LNCAP (cell line): ENCODE measurements around the gene SYNJ2.

ENCODE experiments used
- TF ChIP-seq, protein P1 (sequence below): fragments of 450-650 bp; IDR thresholded peaks from 2 replicates; pipeline ENCODE4 v1.5.1; 2017; ENCODE audit warnings: mild to moderate bottlenecking

The SYNJ2 gene

DNA sequence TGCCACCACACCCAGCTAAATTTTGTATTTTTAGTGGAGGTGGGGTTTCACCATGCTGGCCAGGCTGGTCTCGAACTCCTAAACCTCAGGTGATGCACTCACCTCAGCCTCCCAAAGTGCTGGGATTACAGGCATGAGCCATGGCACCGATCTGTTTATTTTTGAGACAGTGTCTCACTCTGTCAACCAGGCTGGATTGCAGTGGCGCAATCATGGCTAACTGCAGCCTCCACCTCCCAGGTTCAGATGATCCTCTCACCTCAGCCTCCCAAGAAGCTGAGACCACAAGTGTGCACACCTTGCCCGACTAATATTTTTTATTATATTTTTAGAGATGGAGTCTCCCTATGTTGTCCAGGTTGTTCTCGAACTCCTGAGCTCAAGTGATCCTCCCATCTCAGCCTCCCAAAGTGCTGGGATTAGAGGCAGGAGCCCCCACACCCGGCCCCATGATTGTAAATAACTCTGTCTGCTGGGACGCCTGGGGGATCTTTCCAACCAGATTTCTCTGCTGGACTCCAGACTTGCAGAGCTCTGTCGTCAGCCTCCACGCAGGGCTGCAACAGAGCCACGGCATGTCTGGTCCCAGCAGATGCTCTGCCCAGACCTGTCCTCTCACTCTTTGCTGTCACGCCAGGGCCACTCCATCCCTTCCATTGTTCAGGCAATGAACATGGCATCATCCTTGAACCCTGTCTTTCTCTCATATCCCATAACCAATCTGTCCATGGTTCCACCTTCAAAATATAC is 25.3 kb downstream of the SYNJ2 start:
- TF ChIP-seq, protein P1, sequence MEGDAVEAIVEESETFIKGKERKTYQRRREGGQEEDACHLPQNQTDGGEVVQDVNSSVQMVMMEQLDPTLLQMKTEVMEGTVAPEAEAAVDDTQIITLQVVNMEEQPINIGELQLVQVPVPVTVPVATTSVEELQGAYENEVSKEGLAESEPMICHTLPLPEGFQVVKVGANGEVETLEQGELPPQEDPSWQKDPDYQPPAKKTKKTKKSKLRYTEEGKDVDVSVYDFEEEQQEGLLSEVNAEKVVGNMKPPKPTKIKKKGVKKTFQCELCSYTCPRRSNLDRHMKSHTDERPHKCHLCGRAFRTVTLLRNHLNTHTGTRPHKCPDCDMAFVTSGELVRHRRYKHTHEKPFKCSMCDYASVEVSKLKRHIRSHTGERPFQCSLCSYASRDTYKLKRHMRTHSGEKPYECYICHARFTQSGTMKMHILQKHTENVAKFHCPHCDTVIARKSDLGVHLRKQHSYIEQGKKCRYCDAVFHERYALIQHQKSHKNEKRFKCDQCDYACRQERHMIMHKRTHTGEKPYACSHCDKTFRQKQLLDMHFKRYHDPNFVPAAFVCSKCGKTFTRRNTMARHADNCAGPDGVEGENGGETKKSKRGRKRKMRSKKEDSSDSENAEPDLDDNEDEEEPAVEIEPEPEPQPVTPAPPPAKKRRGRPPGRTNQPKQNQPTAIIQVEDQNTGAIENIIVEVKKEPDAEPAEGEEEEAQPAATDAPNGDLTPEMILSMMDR = no peak

DNA sequence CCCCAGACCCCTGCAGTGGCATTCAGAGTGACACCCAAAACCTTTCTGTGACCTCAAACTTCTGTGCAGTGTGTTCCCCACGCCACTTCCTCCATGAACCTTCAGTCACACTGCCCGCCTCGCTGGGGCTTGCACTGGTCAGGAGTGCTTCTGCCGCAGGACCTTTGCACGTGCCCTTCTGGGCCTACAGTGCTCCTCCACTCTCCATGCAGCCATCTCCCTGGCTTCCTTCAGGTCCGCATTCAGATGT is 27.1 kb downstream of the SYNJ2 start:
- TF ChIP-seq, protein P1 = no peak

DNA sequence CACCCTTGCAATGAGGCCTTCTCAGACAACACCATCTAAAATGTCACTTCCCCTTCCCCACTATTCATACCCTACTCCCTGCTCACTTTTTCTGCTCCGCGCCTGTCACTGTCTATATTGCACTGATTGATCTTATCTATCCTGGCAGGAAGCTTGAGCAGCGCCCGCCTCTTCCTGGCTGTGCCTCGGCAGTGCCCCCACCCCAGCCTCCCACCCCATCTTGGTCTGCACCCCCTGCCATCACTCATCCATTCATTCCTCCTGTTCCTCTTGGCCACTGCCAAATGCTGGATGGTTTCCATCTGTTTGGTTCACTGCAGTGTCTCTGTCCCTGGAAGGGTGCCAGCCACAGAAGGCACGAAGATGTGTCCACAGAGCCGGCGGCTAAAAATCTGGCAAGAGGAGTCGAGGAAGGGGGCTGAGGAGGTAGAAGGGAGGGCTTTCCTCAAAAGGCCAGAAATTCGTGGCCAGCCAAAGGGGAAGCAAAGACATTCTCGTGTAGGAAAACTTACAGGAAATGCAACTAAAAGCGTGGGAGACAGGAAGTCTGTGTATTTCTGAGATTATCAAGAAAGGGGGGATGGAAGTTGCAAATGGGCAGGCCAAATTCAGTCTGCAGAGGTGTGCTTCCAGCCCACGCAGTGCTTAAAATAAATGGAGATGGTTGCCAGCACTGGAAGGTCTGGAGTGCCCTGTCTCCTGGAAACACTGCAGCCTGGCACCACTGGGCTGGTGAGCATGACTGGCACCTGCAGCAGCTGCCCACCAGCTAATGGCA is 27.6 kb downstream of the SYNJ2 start:
- TF ChIP-seq, protein P1 = no peak

DNA sequence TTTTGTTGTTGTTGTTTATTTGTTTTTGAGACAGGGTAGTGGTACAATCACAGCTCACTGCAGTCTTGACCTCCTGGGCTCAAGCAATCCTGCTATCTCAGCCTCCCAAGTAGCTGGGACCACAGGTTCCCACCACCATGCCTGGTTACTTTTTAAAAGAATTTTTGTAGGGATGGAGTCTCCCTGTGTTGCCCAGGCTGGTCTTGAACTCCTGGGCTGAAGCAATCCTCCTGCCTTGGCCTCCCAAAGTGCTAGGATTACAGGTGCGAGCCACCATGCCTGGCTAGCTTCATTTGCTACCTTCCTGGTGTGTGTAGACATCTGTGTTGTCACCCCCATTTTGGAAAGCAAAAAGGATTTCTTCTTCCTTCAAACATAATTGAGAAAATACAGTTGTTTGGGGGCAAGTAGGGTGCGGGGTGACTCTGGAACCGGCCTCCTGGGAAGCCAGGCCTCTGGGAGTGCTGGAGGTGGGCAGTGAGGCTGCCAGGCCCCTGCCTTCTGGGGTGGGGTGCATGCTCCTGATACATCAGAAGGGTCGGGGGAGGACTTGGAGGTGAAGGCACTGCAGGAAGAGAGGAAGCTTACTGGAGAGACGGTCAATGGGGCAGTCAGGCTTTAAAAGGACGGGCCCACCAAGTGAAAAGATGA is 28.4 kb downstream of the SYNJ2 start:
- TF ChIP-seq, protein P1 = no peak

DNA sequence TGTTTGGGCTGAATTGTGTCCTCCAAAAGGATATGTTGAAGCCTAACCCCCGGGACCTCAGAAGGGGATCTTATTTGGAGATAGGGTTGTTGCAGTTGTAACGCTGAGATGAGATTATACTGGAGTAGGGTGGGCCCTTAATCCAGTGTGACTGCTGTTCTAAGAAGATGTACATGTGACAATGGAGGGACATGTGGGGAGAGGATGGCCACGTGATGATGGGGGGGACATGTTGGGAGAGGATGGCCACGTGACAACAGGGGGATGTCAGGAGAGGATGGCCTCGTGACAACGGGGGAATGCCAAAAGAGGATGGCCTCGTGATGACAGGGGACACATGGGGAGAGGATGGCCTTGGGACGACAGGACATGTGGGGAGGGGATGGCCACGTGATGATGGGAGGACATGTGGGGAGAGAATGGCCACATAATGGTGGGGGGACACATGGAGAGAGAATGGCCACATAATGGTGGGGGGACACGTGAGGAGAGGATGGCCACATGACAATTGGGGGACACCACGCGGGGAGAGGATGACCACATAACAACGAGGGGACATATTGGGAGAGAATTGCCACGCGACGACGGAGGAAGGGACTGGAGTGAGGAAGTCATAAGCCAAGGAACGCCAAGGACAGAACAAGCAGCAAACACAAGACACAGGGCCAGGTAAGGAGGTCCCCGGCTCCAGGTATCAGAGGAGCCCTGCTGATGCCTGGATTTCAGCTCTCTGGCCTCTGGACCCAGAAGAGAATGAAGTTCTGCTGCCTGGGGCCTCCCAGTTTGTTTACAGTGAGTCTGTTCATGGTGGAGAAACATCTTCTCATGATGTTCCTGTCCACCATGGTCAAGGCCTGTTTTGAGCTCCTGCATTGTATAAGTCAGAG is 29.2 kb downstream of the SYNJ2 start:
- TF ChIP-seq, protein P1 = no peak

DNA sequence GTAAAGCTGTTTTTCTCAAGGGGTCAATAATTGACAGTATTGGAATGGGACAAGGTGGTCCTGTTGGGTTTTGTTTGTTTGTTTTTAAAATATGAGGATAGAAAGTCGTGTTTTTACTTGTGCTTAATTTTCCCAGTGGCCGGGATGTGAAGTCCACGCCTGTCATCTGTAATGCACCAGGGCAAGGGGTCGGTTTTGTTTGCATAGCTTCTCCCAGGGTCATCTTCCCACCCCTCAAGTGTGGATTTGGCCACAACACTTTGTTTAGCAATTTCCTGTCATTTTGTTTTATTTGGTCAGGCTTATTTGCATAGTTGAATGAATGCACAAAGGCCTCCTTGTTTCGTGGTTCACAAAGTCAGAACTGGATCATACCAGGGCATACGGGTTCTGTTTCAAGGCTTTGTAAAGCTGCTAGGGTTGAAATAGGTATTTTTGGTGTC is 29.8 kb downstream of the SYNJ2 start:
- TF ChIP-seq, protein P1 = no peak

DNA sequence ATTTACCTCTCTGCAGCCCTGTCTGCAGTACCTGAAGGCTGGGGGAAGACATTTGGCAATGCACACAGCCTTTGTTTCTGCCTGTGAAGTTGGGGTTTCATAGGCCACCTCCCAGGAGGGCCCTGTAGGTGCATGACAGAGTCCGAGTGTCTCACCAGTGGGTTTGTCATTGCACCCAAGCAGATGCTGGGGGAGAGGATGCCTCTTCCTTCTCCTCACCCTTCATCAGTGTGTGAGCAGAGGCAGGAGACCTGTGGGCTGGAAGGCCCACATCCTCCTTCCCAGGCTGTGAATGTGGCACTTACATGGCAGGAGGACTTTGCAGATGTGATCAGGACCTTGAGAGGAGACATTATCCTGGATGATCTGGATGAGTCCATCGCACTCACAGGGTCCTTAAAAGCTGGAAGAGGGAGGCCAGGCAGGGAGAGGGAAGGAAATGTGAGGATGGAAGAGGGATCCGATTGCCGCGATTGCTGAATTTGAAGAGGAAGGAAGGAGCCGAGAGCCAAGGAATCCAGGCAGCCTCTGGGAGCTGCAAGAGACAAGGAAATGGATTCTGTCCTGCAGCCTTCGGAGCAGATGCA is 30.4 kb downstream of the SYNJ2 start:
- TF ChIP-seq, protein P1 = no peak
